Immature natural killer cell (primary cell): ENCODE measurements around the gene XIST. TPM values are rescaled to one million over a fixed set of nuclear protein-coding genes. Genes with fewer than 3 reads are reported as not detected.
A peak's percentile ranks its signal among the peaks of the same experiment; 100 is the strongest.

Experiments used
- DNase-seq, 3 donors: peaks; one replicate each; pipeline ENCODE4 v3.0.0; 2022; ENCODE audit warnings: mixed read lengths in 1 of 3
- H3K27ac Mint-ChIP-seq, 6 donors: one replicate each; pipeline ENCODE4 v1.8.0; 2020; ENCODE audit warnings: mixed read lengths in 6 of 6, mild to moderate bottlenecking in 5 of 6, inconsistent platforms in 4 of 6, moderate library complexity in 3 of 6
- H3K27me3 Mint-ChIP-seq, 3 donors: one replicate each; pipeline ENCODE4 v1.8.0; 2020 to 2021; ENCODE audit warnings: low read depth in 3 of 3, mild to moderate bottlenecking in 3 of 3, mixed read lengths in 3 of 3, moderate library complexity in 3 of 3, inconsistent platforms in 1 of 3
- H3K36me3 Mint-ChIP-seq, 3 donors: one replicate each; pipeline ENCODE4 v1.8.0; 2020; ENCODE audit warnings: mixed read lengths in 3 of 3, inconsistent platforms in 2 of 3, mild to moderate bottlenecking in 2 of 3
- H3K4me1 Mint-ChIP-seq, 2 donors: one replicate each; pipeline ENCODE4 v1.8.0; 2020; ENCODE audit warnings: inconsistent platforms in 2 of 2, mild to moderate bottlenecking in 2 of 2, mixed read lengths in 2 of 2, moderate library complexity in 1 of 2
- H3K4me3 Mint-ChIP-seq, 5 donors: one replicate each; pipeline ENCODE4 v1.8.0; 2020; ENCODE audit warnings: mild to moderate bottlenecking in 5 of 5, mixed read lengths in 5 of 5, inconsistent platforms in 3 of 5, moderate library complexity in 3 of 5
- H3K9me3 Mint-ChIP-seq, 6 donors: one replicate each; pipeline ENCODE4 v1.8.0; 2020; ENCODE audit warnings: mild to moderate bottlenecking in 6 of 6, mixed read lengths in 6 of 6, inconsistent platforms in 4 of 6, moderate library complexity in 3 of 6
- polyA plus RNA-seq, 3 donors: library from polyadenylated mRNA; unstranded; fragments of 300-500 nt; fragmentation: Illumina TruSeq; gene quantifications; one replicate each; pipeline ENCODE4 v1.2.3, GENCODE V29; 2021

XIST gene
- polyA plus RNA-seq, 3 donors from 2014 or later = 4.2 to 12.8 (median 11.0) TPM

GRCh38 chrX:73851014-73852009, 1.2 kb downstream of the XIST start:
- H3K4me1 Mint-ChIP-seq = peaks cover 42 to 50% of the 10 kb centered on the region in 2 donors
- no peaks in the 10 kb centered on the region for H3K9me3 Mint-ChIP-seq
- DNase-seq = peak; percentile 84 to 88 (median 87)
- H3K27ac Mint-ChIP-seq = peak overlapping the region in 5 of 6 donors; percentile 91 to 94 (median 93)
- peaks cover 0 to 10% (median 9%) of the 10 kb centered on the region in 3 donors for H3K27me3 Mint-ChIP-seq
- peak overlapping the region in 4 of 5 donors; percentile 90 to 95 (median 91) for H3K4me3 Mint-ChIP-seq
- no peaks in the 10 kb centered on the region for H3K36me3 Mint-ChIP-seq

- H3K9me3 Mint-ChIP-seq = no peaks in the 10 kb centered on the region
These were observed 2.1 kb downstream of the XIST start for GRCh38 chrX:73850124-73851013.

DNA sequence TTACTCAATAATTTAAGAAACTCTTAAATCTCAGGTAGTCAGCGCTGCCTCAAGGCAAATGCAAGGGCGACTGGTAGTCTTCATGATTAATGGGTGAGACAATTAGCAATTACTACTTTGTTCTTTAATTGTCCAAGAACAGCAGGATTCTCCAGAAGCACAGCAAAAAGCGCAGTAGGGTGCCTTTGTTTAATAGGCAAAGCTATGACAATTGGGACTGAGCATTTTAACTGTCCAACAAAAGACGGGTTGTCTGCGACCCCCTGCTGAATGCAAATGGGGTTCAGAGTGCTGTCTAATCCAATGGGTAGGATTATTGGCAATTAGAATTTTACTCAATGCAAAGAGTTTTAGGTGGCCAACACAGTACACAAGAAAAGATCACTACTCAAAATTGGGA, 3.4 kb downstream of the XIST start:
- Mint-ChIP-seq H3K36me3 (no peaks in the 10 kb centered on the region), H3K9me3 (no peaks in the 10 kb centered on the region), H3K4me3 (peak overlapping the region in 4 of 5 donors; percentile 55 to 61 (median 58)), H3K4me1 (peaks cover 64 to 73% of the 10 kb centered on the region in 2 donors), H3K27ac (peak overlapping the region in 3 of 6 donors; percentile 8 to 59 (median 55)), H3K27me3 (peaks cover 0 to 10% (median 9%) of the 10 kb centered on the region in 3 donors)
- DNase-seq = no peak

More at GRCh38 chrX:73850124-73851013, 2.1 kb downstream of the XIST start:
- H3K27me3 Mint-ChIP-seq = peaks cover 0 to 10% (median 9%) of the 10 kb centered on the region in 3 donors
- peak overlapping the region in 4 of 5 donors; percentile 90 to 95 (median 91) for H3K4me3 Mint-ChIP-seq
- DNase-seq = peak; percentile 15 to 22 (median 15)
- H3K36me3 Mint-ChIP-seq = no peaks in the 10 kb centered on the region
- H3K27ac Mint-ChIP-seq = peak overlapping the region in 3 of 6 donors; percentile 91 to 93 (median 93)
- H3K4me1 Mint-ChIP-seq = peaks cover 51 to 60% of the 10 kb centered on the region in 2 donors

- Mint-ChIP-seq H3K36me3 (no peaks in the 10 kb centered on the region), H3K4me1 (peaks cover 73 to 83% of the 10 kb centered on the region in 2 donors), H3K4me3 (peak overlapping the region in 3 of 5 donors; percentile 28 to 59 (median 55)), H3K27me3 (peaks cover 0 to 10% (median 9%) of the 10 kb centered on the region in 3 donors), H3K9me3 (no peaks in the 10 kb centered on the region), H3K27ac (no peak overlapping the region)
- DNase-seq = no peak
These were observed 4.5 kb downstream of the XIST start for GRCh38 chrX:73847991-73848390.

GRCh38 chrX:73847100-73847499, 5.4 kb downstream of the XIST start:
- peak overlapping the region in 1 of 5 donors; percentile 59 for H3K4me3 Mint-ChIP-seq
- no peaks in the 10 kb centered on the region for H3K9me3 Mint-ChIP-seq
- peaks cover 78 to 87% of the 10 kb centered on the region in 2 donors for H3K4me1 Mint-ChIP-seq
- no peak for DNase-seq
- H3K36me3 Mint-ChIP-seq = no peaks in the 10 kb centered on the region
- H3K27ac Mint-ChIP-seq = no peak overlapping the region
- H3K27me3 Mint-ChIP-seq = peaks cover 0 to 10% (median 9%) of the 10 kb centered on the region in 3 donors

- Mint-ChIP-seq H3K27ac (peak overlapping the region in 1 of 6 donors; percentile 1), H3K4me1 (peaks cover 68 to 94% of the 10 kb centered on the region in 2 donors), H3K4me3 (peak overlapping the region in 2 of 5 donors; percentile 48 to 58)
These were observed 9.8 kb downstream of the XIST start for GRCh38 chrX:73842541-73843234.

GRCh38 chrX:73841337-73841736, 11.2 kb downstream of the XIST start:
- Mint-ChIP-seq H3K27me3 (peaks cover 0 to 5% (median 2%) of the 10 kb centered on the region in 3 donors), H3K4me3 (peak overlapping the region in 2 of 5 donors; percentile 7 to 42), H3K9me3 (no peaks in the 10 kb centered on the region), H3K4me1 (peaks cover 69 to 94% of the 10 kb centered on the region in 2 donors), H3K27ac (no peak overlapping the region), H3K36me3 (no peaks in the 10 kb centered on the region)
- DNase-seq = no peak

More at GRCh38 chrX:73842541-73843234, 9.8 kb downstream of the XIST start:
- H3K9me3 Mint-ChIP-seq = no peaks in the 10 kb centered on the region
- no peaks in the 10 kb centered on the region for H3K36me3 Mint-ChIP-seq
- no peak for DNase-seq
- H3K27me3 Mint-ChIP-seq = peaks cover 0 to 2% (median 0%) of the 10 kb centered on the region in 3 donors

DNA sequence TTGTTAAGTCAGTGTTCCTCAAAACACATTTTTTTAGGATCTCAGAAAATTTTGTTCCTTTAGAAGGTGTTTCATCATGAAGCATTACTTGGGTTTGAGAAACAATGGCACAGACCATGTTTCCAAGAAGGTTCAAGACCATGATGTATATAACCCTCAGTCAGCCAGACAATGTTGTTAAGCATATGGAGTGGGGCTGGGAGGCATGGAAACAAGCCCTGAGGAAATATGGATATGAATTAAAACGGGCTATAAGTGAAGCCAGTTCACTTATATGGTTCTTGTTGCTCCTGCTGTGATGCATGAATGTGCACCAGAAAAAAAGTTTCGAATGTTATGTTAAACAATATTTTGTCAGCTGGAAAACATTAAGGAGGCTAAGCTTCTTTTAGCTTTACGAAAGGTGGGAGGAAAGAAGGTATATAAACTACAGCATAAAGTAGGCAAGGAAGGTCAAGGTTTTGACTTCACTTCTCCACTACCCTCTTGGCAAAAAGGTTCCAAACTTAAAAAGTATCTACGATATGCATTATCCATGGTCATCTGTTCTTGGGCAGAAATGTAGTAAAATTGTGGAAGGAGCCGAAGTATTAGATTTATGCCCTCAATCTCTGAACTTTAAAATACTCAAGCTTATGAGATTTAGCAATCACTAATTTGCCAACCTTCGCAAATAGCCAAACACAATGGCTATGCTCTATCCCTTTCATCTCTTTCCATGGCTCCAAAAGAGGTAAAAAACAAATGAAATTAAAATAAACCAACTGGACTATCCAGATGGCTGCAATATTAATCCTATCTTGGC, 12.2 kb downstream of the XIST start:
- H3K9me3 Mint-ChIP-seq = no peaks in the 10 kb centered on the region
- peaks cover 63 to 87% of the 10 kb centered on the region in 2 donors for H3K4me1 Mint-ChIP-seq

DNA sequence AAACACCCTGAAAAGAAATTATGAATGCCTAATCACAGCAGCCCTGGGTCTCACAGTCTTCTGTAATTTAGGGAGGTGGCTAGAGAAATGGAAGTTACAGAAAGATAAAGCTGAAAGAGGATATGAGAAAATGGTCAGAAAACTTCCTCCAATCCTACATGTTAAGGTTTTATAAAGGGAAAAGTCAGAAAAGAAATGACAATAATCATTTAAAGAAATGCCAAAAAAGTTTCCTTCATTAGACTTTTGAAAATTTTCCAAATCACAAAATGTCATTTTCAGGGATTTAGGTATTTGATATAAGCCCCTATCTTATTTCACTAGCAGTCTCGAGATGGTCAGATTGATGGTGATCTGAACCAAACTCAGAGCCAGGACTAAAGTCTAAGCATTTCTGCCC, 13.4 kb downstream of the XIST start:
- H3K27me3 Mint-ChIP-seq = peaks cover 0 to 5% (median 5%) of the 10 kb centered on the region in 3 donors
- H3K36me3 Mint-ChIP-seq = no peaks in the 10 kb centered on the region
- peaks cover 54 to 81% of the 10 kb centered on the region in 2 donors for H3K4me1 Mint-ChIP-seq
- no peak for DNase-seq
- H3K9me3 Mint-ChIP-seq = no peaks in the 10 kb centered on the region
- peak overlapping the region in 1 of 6 donors; percentile 6 for H3K27ac Mint-ChIP-seq
- peak overlapping the region in 1 of 5 donors; percentile 30 for H3K4me3 Mint-ChIP-seq

More for the DNA sequence above, 12.2 kb downstream of the XIST start:
- DNase-seq = no peak
- peaks cover 0 to 5% (median 2%) of the 10 kb centered on the region in 3 donors for H3K27me3 Mint-ChIP-seq
- H3K4me3 Mint-ChIP-seq = peak overlapping the region in 2 of 5 donors; percentile 42 to 45
- no peaks in the 10 kb centered on the region for H3K36me3 Mint-ChIP-seq
- H3K27ac Mint-ChIP-seq = no peak overlapping the region

DNA sequence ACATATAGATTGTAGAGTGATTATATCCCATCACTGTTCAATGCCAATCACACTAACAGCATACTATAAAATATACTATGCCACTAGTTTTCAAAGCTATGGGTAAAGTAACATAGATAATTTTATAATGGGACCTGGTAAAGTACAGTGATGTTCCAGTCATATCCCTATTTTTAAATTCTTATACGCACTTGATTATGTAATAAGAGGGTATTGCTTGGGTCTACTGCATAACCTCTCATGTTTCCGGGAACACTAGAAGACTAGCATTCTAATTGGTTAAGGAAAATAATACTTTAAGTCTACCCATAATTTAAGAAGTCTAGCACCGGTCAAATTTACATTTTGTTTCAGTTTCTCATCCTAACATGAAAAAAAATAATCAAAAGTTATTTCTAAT, 14.4 kb downstream of the XIST start:
- peaks cover 0 to 5% (median 5%) of the 10 kb centered on the region in 3 donors for H3K27me3 Mint-ChIP-seq
- peaks cover 46 to 81% of the 10 kb centered on the region in 2 donors for H3K4me1 Mint-ChIP-seq
- peak overlapping the region in 2 of 5 donors; percentile 4 to 47 for H3K4me3 Mint-ChIP-seq
- no peak for DNase-seq
- no peaks in the 10 kb centered on the region for H3K36me3 Mint-ChIP-seq
- no peaks in the 10 kb centered on the region for H3K9me3 Mint-ChIP-seq
- H3K27ac Mint-ChIP-seq = no peak overlapping the region

- peaks cover 36 to 78% of the 10 kb centered on the region in 2 donors for H3K4me1 Mint-ChIP-seq
- no peaks in the 10 kb centered on the region for H3K9me3 Mint-ChIP-seq
These were observed 15.5 kb downstream of the XIST start for GRCh38 chrX:73836956-73837477.

DNA sequence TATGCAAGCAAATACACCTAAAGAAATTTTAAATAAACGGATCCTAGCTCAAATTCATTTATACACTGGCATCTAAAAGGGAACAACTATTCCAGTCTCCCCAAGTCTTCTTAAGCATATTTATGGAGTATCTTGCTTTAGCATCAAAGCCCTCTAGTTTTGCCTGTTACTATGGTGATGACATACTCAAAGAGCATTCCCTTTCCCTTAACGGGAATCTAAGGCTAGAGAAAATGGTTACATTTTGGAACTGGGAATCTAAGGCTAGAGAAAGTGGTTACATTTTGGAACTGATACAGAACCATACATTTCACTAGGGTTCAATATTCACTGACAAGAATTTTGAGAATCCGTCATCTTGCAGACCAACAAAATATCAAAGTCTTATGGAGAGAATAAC, 18.3 kb downstream of the XIST start:
- DNase-seq = no peak
- Mint-ChIP-seq H3K4me3 (no peak overlapping the region), H3K27ac (no peak overlapping the region), H3K4me1 (peaks cover 20 to 69% of the 10 kb centered on the region in 2 donors), H3K36me3 (peaks cover 0 to 4% (median 0%) of the 10 kb centered on the region in 3 donors), H3K9me3 (no peaks in the 10 kb centered on the region), H3K27me3 (peaks cover 0 to 7% (median 5%) of the 10 kb centered on the region in 3 donors)

More at GRCh38 chrX:73836956-73837477, 15.5 kb downstream of the XIST start:
- Mint-ChIP-seq H3K4me3 (peak overlapping the region in 1 of 5 donors; percentile 14), H3K27ac (peak overlapping the region in 1 of 6 donors; percentile 14), H3K36me3 (no peaks in the 10 kb centered on the region), H3K27me3 (peaks cover 0 to 7% (median 5%) of the 10 kb centered on the region in 3 donors)
- DNase-seq = no peak
